ENCODE data around the gene STK33. TPM values are rescaled to one million over a fixed set of nuclear protein-coding genes. Genes with fewer than 3 reads are reported as not detected.

Gene STK33
- total RNA-seq, 4 donors from 2014 or later = 0.76 TPM; not detected in 3

DNA sequence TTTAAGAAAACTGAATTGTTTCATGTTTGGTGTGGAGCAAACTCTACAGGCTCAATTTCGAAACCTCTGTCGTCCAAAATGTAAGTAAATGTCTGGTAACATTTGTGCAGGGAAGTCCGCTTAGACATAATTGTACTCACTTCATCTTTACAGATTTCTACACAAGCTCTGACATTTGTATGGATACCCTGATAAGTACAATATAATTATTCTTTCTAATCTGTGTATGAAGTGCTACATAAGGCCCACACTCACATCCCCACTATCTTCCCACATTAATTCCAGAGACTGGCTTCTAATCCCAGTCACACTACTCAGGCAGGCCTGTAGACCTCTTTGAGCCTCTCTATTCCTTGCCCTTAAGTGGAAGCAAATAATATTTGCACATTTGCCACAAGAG lies 201.1 kb downstream of the STK33 start:
- no peak for DNase-seq (ENCODE audit: low spot score in 2 of 2)
- Histone ChIP-seq H3K4me3 (no peak overlapping the region), H3K27ac (no peak overlapping the region), H3K36me3 (no peaks in the 10 kb centered on the region), H3K4me1 (peaks cover 13% of the 10 kb centered on the region), H3K27me3 (no peaks in the 10 kb centered on the region), H3K9me3 (peaks cover 4% of the 10 kb centered on the region)
- 90% methylated on average over 3 of the region's 3 CpGs for WGBS
- TF ChIP-seq, protein P1, sequence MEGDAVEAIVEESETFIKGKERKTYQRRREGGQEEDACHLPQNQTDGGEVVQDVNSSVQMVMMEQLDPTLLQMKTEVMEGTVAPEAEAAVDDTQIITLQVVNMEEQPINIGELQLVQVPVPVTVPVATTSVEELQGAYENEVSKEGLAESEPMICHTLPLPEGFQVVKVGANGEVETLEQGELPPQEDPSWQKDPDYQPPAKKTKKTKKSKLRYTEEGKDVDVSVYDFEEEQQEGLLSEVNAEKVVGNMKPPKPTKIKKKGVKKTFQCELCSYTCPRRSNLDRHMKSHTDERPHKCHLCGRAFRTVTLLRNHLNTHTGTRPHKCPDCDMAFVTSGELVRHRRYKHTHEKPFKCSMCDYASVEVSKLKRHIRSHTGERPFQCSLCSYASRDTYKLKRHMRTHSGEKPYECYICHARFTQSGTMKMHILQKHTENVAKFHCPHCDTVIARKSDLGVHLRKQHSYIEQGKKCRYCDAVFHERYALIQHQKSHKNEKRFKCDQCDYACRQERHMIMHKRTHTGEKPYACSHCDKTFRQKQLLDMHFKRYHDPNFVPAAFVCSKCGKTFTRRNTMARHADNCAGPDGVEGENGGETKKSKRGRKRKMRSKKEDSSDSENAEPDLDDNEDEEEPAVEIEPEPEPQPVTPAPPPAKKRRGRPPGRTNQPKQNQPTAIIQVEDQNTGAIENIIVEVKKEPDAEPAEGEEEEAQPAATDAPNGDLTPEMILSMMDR (IDR thresholded peaks at IDR 0.05) = no peak
- TF ChIP-seq POLR2AphosphoS5 (IDR thresholded peaks at IDR 0.05) (no peak), POLR2A (IDR thresholded peaks at IDR 0.05) (no peak), EP300 (IDR thresholded peaks at IDR 0.05) (no peak)

DNA sequence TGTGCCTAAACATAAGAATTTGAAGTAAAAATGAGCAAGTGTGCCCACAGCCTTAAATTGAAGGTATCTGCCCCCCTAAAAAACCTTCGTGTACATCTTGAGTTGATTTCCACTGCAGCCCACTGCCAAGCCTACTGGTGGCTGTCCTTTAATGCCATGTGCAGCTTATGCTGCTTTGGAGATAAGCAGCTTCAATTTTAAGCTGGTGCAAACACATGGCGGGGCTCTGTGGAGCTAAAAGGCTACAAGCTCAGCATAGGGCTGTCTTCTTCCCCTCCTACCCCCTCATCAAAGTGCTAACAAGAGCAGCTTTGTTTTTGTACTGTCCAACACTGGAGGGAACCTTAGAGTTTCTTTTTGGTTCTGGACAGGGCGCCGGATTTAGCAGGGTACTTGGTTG lies 201.9 kb downstream of the STK33 start:
- Histone ChIP-seq H3K27ac (no peak overlapping the region), H3K27me3 (no peaks in the 10 kb centered on the region), H3K36me3 (no peaks in the 10 kb centered on the region), H3K9me3 (peaks cover 4% of the 10 kb centered on the region), H3K4me1 (peaks cover 13% of the 10 kb centered on the region), H3K4me3 (no peak overlapping the region)
- DNase-seq (ENCODE audit: low spot score in 2 of 2) = no peak
- TF ChIP-seq POLR2AphosphoS5 (IDR thresholded peaks at IDR 0.05) (no peak), EP300 (IDR thresholded peaks at IDR 0.05) (no peak), POLR2A (IDR thresholded peaks at IDR 0.05) (no peak)
- TF ChIP-seq, protein P1 (IDR thresholded peaks at IDR 0.05) = no peak
- 78% methylated on average over 4 of the region's 4 CpGs for WGBS

DNA sequence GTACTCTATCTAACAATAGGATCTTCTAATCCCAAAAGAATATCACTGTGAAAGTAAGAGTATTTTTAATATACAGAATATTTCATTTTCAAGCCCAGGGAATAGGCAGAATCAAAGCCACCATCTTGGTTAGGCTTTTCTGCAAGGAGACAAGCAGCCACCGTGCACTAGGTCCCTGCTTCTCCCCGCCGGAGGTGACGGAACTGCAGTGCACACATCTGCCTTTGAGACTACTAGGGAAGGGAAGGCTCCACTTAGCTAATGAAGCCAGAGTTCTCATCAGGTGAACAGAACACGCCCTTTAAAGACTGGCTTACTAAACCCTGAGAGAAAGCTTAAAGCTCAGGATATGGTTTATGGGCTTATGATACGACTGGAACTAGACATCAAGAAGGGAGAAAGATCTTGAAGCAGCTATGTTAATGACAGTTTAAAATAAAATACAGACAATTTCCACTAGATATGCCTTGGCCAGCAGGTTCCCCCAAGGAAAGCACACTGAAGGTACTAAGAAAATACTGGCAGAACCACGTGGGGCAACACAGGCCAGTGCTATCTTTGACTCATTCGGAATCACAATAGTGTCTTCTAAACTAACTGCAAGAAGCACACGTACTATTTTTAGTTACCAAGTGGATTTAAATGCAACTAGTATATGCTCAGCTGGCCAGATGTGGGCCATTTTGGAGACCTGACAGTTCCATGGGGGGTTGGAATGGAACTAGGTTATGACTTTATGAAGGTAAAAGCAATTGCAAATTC lies 203.0 kb downstream of the STK33 start:
- Histone ChIP-seq H3K36me3 (no peaks in the 10 kb centered on the region), H3K27ac (no peak overlapping the region), H3K27me3 (no peaks in the 10 kb centered on the region), H3K9me3 (no peaks in the 10 kb centered on the region), H3K4me1 (peaks cover 13% of the 10 kb centered on the region), H3K4me3 (no peak overlapping the region)
- no peak for TF ChIP-seq EP300 (IDR thresholded peaks at IDR 0.05)
- TF ChIP-seq, protein P1 (IDR thresholded peaks at IDR 0.05) = no peak
- no peak for TF ChIP-seq POLR2A (IDR thresholded peaks at IDR 0.05)
- TF ChIP-seq POLR2AphosphoS5 (IDR thresholded peaks at IDR 0.05) = no peak
- DNase-seq (ENCODE audit: low spot score in 2 of 2) = no peak
- 87% methylated on average over 9 of the region's 9 CpGs for WGBS

DNA sequence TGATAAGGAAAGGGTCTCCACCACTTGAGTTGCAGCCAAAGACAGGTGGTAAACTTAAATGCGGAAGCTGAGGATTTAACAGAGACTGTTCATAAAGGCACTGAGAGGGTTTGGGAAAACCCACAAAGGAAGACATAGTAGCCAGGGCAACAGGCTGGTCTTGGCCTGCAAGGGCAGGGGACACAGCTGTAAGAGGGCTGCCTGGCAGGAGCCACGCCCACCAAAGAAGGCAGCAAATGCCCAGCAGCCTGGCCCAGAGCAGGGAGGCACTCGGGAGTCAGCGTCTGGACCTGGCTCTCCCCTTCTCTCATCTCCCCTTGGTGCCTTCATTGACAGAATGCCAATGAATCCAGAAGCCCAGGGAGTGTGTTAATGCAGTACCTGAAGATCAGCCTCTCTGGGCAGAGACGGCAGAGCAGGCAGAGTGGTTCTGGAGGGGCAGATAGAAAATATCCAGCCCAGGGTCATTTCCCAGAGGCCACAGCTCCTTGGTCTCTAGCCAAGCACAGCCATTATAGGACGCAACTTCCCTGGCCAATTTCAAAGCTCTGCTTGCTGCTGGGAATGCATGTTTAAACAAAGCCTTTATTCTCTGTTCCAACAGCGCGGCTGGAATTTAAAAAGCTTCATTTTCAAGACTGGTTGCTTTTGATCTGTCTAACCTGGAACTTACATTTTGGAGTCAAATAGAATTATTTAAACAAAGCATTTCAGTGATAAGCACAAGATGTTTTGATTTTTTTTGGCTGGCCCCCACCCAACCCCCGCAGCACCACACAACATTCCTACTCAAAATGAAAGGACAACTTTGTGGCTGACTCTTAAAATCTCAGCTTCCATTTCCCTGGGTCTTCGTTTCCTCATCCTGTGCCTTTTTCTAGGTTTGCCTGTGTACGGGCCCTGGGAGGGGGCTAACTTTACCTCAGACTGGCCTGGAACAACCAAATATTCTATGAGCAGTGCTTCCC lies 204.7 kb downstream of the STK33 start:
- no peaks in the 10 kb centered on the region for H3K36me3 ChIP-seq
- WGBS = 42% methylated on average over 8 of the region's 11 CpGs
- no peak for DNase-seq (ENCODE audit: low spot score in 2 of 2)
- no peak for TF ChIP-seq POLR2A (IDR thresholded peaks at IDR 0.05)
- TF ChIP-seq POLR2AphosphoS5 (IDR thresholded peaks at IDR 0.05) = no peak
- TF ChIP-seq, protein P1 (IDR thresholded peaks at IDR 0.05) = no peak
- H3K27ac ChIP-seq = no peak overlapping the region
- no peaks in the 10 kb centered on the region for H3K9me3 ChIP-seq
- H3K4me1 ChIP-seq = peaks cover 13% of the 10 kb centered on the region
- no peaks in the 10 kb centered on the region for H3K27me3 ChIP-seq
- H3K4me3 ChIP-seq = no peak overlapping the region

DNA sequence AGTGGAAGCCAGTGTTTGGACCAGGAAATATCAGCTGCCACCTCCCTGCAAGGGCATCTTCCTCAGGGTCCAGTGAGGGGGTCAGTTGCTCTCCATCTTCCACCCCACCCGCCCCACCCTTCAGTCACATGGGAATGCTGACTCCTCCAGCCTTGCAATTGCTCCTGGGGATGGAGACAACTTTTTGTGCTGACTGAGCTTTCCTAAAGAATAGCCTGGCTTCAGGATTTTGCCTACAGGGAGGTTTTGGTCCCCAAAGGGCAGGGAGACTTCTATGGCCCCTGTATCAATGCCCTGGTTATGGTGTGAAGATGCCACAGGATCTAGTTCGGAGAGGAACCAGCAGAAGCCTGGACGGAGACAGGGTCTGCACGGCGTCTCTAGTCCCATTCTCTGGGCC lies 206.3 kb downstream of the STK33 start:
- TF ChIP-seq, protein P1 (IDR thresholded peaks at IDR 0.05) = no peak
- TF ChIP-seq POLR2AphosphoS5 (IDR thresholded peaks at IDR 0.05) (no peak), POLR2A (IDR thresholded peaks at IDR 0.05) (no peak), EP300 (IDR thresholded peaks at IDR 0.05) (no peak)
- peaks cover 13% of the 10 kb centered on the region for H3K4me1 ChIP-seq
- no peaks in the 10 kb centered on the region for H3K27me3 ChIP-seq
- H3K27ac ChIP-seq = no peak overlapping the region
- H3K4me3 ChIP-seq = no peak overlapping the region
- no peaks in the 10 kb centered on the region for H3K9me3 ChIP-seq
- DNase-seq (ENCODE audit: low spot score in 2 of 2) = no peak
- no peaks in the 10 kb centered on the region for H3K36me3 ChIP-seq
- WGBS = 94% methylated on average over 3 of the region's 5 CpGs
